Lower leg skin (tissue), 3 donors: ENCODE results near the gene TOP1.

Source experiments
- CTCF ChIP-seq, 3 donors: fragments of 450-650 bp; IDR thresholded peaks; one replicate each; pipeline ENCODE4 v1.5.1; 2016; ENCODE audit warnings: antibody characterized with exemption in 3 of 3, mild to moderate bottlenecking in 3 of 3, moderate library complexity in 2 of 3
- POLR2A ChIP-seq, 2 donors: fragments of 450-650 bp; IDR thresholded peaks; one replicate each; pipeline ENCODE4 v1.6.1; 2016 to 2017; ENCODE audit warnings: antibody characterized with exemption in 2 of 2, mild to moderate bottlenecking in 1 of 2, moderate library complexity in 1 of 2

- no peak for TF ChIP-seq CTCF (IDR thresholded peaks at IDR 0.05)
- no peak for TF ChIP-seq POLR2A (IDR thresholded peaks at IDR 0.05)
Measured at GRCh38 chr20:41167118-41167470, 138.5 kb downstream of the TOP1 start.
